ENCODE measurements around the gene ADAMTS12.

The ADAMTS12 gene

GRCh38 chr5:33504570-33504969 lies 387.2 kb downstream of the ADAMTS12 start:
- no peak for DNase-seq (ENCODE audit: low spot score)
- TF ChIP-seq, protein P1, sequence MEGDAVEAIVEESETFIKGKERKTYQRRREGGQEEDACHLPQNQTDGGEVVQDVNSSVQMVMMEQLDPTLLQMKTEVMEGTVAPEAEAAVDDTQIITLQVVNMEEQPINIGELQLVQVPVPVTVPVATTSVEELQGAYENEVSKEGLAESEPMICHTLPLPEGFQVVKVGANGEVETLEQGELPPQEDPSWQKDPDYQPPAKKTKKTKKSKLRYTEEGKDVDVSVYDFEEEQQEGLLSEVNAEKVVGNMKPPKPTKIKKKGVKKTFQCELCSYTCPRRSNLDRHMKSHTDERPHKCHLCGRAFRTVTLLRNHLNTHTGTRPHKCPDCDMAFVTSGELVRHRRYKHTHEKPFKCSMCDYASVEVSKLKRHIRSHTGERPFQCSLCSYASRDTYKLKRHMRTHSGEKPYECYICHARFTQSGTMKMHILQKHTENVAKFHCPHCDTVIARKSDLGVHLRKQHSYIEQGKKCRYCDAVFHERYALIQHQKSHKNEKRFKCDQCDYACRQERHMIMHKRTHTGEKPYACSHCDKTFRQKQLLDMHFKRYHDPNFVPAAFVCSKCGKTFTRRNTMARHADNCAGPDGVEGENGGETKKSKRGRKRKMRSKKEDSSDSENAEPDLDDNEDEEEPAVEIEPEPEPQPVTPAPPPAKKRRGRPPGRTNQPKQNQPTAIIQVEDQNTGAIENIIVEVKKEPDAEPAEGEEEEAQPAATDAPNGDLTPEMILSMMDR (IDR thresholded peaks at IDR 0.05; ENCODE audit: extremely low read depth, missing control alignments), result no peak

DNA sequence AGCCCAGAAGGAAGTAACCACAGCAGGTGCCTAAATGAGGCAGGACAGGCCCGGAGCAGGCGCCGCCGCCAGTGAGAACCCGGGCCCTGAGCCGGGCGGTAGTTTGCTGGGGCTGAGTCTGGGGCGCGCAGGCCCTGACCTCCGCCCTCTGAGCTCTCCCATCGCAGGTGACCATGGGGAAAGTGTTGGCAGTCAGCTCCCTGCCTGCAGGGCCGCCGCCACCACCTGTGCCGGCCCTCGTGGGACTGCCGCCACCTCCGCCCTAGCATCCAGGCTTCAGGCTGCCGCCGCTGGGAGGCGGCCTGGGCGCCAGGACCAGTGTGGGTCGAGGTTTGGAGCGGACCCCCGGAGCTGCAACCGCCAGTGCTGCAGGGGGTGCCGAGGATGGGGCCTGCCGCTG lies 389.9 kb downstream of the ADAMTS12 start:
- TF ChIP-seq, protein P1 (IDR thresholded peaks at IDR 0.05; ENCODE audit: extremely low read depth, missing control alignments), result no peak
- no peak for DNase-seq (ENCODE audit: low spot score)

GRCh38 chr5:33501260-33501659 lies 390.5 kb downstream of the ADAMTS12 start:
- no peak for DNase-seq (ENCODE audit: low spot score)
- TF ChIP-seq, protein P1 (IDR thresholded peaks at IDR 0.05; ENCODE audit: extremely low read depth, missing control alignments), result no peak

- no peak for DNase-seq (ENCODE audit: low spot score)
- TF ChIP-seq, protein P1 (IDR thresholded peaks at IDR 0.05; ENCODE audit: extremely low read depth, missing control alignments), result no peak
These were observed 397.3 kb downstream of the ADAMTS12 start for GRCh38 chr5:33494466-33494865.

DNA sequence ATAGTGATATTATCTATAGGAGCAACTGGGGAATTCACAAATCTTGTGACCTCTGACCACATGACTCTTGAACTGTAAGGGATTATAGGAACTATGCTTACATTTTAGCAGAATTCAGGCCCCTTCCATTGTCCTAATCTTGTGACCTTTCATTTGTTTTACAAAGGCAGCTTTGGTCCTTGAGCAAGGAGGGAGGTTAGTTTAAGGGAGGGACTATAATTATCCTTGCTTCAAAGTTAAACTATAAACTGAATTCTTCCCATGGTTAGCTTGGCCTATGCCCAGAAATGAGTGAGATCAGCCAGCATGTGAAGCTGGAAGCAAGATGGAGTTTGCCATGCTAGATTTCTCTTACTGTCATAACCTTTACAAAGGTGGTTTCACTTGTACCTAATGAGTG lies 399.8 kb downstream of the ADAMTS12 start:
- DNase-seq (ENCODE audit: low spot score), result no peak

DNA sequence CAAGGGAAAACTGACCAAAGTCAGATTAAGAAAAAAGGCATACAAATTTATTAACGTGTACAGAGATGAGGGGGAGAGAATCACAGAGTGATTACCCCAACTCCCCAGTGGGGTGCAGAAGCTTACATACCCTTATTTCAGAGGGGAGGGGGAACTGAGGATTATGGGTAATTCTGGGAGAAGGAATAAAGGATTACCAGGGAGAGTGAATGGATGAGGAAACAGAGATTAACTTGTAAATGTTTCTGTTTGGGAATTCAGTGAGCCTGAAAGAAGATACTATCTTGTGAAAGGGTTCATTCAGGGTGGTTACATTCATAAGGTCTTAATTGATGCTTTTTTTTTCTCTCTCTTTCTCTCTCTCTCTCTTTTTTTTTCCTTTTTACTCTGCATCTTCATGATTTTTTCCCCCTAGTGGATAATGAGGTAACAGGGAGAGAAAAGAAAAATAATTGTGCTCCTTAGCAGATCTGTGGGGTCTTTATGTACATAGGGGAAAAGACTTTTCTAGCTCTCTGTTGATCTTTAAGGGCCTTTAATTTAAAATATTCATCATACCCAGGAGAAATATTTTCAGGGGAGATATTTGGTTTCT lies 401.6 kb downstream of the ADAMTS12 start:
- DNase-seq (ENCODE audit: low spot score), result no peak
- TF ChIP-seq, protein P1 (IDR thresholded peaks at IDR 0.05; ENCODE audit: extremely low read depth, missing control alignments), result no peak

More for the DNA sequence above, 399.8 kb downstream of the ADAMTS12 start:
- TF ChIP-seq, protein P1 (IDR thresholded peaks at IDR 0.05; ENCODE audit: extremely low read depth, missing control alignments), result no peak

DNA sequence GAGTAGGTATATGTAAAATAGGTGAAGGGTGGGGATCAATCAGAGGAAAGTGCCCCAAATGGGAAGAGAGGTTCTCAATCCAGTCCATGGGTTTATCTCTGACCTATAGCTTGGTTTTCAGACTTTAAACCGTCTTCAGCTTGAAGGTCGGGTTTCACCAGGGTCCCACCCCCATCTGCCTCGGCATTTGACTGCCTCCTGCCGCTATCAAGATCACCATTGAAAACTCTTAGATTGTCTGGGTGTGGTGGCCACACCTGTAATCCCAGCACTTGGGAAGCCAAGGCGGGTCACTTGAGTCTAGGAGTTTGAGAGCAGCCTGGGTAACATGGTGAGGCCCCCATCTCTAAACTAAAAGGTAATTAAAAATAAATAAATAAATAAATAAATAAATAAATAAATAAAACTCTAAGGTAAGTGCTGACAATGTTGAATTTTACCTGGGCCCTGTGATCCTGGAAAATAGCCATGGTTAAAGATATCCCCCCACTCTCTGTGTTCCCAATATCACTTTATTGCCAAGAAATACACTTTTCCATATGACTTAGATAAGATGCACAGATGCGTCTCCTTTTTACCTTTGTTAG lies 402.2 kb downstream of the ADAMTS12 start:
- TF ChIP-seq, protein P1 (IDR thresholded peaks at IDR 0.05; ENCODE audit: extremely low read depth, missing control alignments), result no peak
- no peak for DNase-seq (ENCODE audit: low spot score)
